NCI-H187 treated with DMSO at 0.1 percent for 48 hours (cell line): ENCODE data around the gene TMEM187.
"Not testable (repeated sequence)": the region's sequence is repeated elsewhere in the genome, so short reads cannot be mapped to it uniquely, and the experiment has no call there.

Experiments used
- DNase-seq: peaks from one replicate; lab custom pipeline; 2025; lab: John Stamatoyannopoulos, UW

TMEM187 gene

GRCh38 chrX:153971450-153972367, 845 bp upstream of the TMEM187 start, which contains the start of gene HCFC1:
TSS of gene HCFC1 (minus strand) at chrX:153971818. CDS start at chrX:153970840, 978 bp downstream.
- DNase-seq: peak; percentile 77

- DNase-seq: no peak
Observed at GRCh38 chrX:153973127-153974002, 811 bp downstream of the TMEM187 start.

GRCh38 chrX:153974003-153974725, 1.6 kb downstream of the TMEM187 start:
- DNase-seq: no peak

GRCh38 chrX:153974726-153975286, 2.3 kb downstream of the TMEM187 start:
- DNase-seq: no peak

- not testable (repeated sequence) for DNase-seq
Observed at GRCh38 chrX:153980394-153980793, 7.8 kb downstream of the TMEM187 start.

GRCh38 chrX:153981231-153981630, 8.7 kb downstream of the TMEM187 start:
- DNase-seq: no peak

- DNase-seq: no peak
Observed at GRCh38 chrX:153981771-153982533, 9.4 kb downstream of the TMEM187 start.

- no peak for DNase-seq
Observed at GRCh38 chrX:153983321-153983801, 10.8 kb downstream of the TMEM187 start.

- no peak for DNase-seq
Observed at GRCh38 chrX:153984351-153985178, 12.0 kb downstream of the TMEM187 start.

GRCh38 chrX:153988493-153988892, 15.9 kb downstream of the TMEM187 start:
- no peak for DNase-seq

- DNase-seq: no peak
Observed at GRCh38 chrX:153989973-153990655, 17.6 kb downstream of the TMEM187 start.

- no peak for DNase-seq
Observed at GRCh38 chrX:153991013-153991580, 18.5 kb downstream of the TMEM187 start.

GRCh38 chrX:153992180-153992579, 19.6 kb downstream of the TMEM187 start:
- DNase-seq: no peak

- DNase-seq: no peak
Observed at GRCh38 chrX:153993079-153993478, 20.5 kb downstream of the TMEM187 start.

- no peak for DNase-seq
Observed at GRCh38 chrX:153993978-153994377, 21.4 kb downstream of the TMEM187 start.

- not testable (repeated sequence) for DNase-seq
Observed at GRCh38 chrX:153994398-153994797, 21.8 kb downstream of the TMEM187 start.

- no peak for DNase-seq
Observed at GRCh38 chrX:153995504-153995903, 22.9 kb downstream of the TMEM187 start.

- DNase-seq: no peak
Observed at GRCh38 chrX:153999359-154000037, 26.9 kb downstream of the TMEM187 start.
